Hematopoietic multipotent progenitor cell treated with erythropoietin and hydrocortisone succinate and interleukin-3 and kit ligand, for 6 days (in vitro differentiated cells): ENCODE results near the gene FLNC.

Source experiments
- DNase-seq: peaks from one replicate; pipeline ENCODE4 v3.0.0-alpha.2; 2015

The FLNC gene

GRCh38 chr7:128801667-128802418 lies 28.4 kb upstream of the FLNC start:
- DNase-seq = no peak

- DNase-seq = no peak
These were observed 25.7 kb upstream of the FLNC start for GRCh38 chr7:128804484-128804883.

- DNase-seq = no peak
These were observed 25.0 kb upstream of the FLNC start for GRCh38 chr7:128805225-128805624.

- no peak for DNase-seq
These were observed 23.0 kb upstream of the FLNC start for GRCh38 chr7:128807191-128807590.

GRCh38 chr7:128809363-128809762 lies 20.8 kb upstream of the FLNC start:
- no peak for DNase-seq

- DNase-seq = no peak
These were observed 19.7 kb upstream of the FLNC start for GRCh38 chr7:128810473-128810872.

GRCh38 chr7:128810997-128811396 lies 19.2 kb upstream of the FLNC start:
- DNase-seq = no peak

GRCh38 chr7:128811631-128812430 lies 18.4 kb upstream of the FLNC start:
- no peak for DNase-seq

- peak; percentile 69 for DNase-seq
These were observed 17.6 kb upstream of the FLNC start for GRCh38 chr7:128812514-128813168.

GRCh38 chr7:128814499-128814898 lies 15.7 kb upstream of the FLNC start:
- DNase-seq = no peak

- no peak for DNase-seq
These were observed 14.8 kb upstream of the FLNC start for GRCh38 chr7:128815289-128815942.

- no peak for DNase-seq
These were observed 11.5 kb upstream of the FLNC start for GRCh38 chr7:128818694-128819093.

GRCh38 chr7:128821724-128822123 lies 8.5 kb upstream of the FLNC start:
- no peak for DNase-seq

- no peak for DNase-seq
These were observed 3.7 kb upstream of the FLNC start for GRCh38 chr7:128826512-128826911.

GRCh38 chr7:128826916-128827247 lies 3.3 kb upstream of the FLNC start:
- DNase-seq = no peak

- no peak for DNase-seq
These were observed 2.8 kb upstream of the FLNC start for GRCh38 chr7:128827248-128827958.

- DNase-seq = no peak
These were observed 2.1 kb upstream of the FLNC start for GRCh38 chr7:128827971-128828711.

- no peak for DNase-seq
These were observed 627 bp upstream of the FLNC start for GRCh38 chr7:128829391-128830166.

- peak; percentile 20 for DNase-seq
These were observed 1.2 kb downstream of the FLNC start for GRCh38 chr7:128831178-128831993.
